Measurements from ENCODE around the gene SELPLG. TPM values are rescaled to one million over a fixed set of nuclear protein-coding genes. Genes with fewer than 3 reads are reported as not detected.
"Not testable (repeated sequence)": the region's sequence is repeated elsewhere in the genome, so short reads cannot be mapped to it uniquely, and the experiment has no call there.

The SELPLG gene
- total RNA-seq, 1 donor from 2014 or later = 51.9 TPM

DNA sequence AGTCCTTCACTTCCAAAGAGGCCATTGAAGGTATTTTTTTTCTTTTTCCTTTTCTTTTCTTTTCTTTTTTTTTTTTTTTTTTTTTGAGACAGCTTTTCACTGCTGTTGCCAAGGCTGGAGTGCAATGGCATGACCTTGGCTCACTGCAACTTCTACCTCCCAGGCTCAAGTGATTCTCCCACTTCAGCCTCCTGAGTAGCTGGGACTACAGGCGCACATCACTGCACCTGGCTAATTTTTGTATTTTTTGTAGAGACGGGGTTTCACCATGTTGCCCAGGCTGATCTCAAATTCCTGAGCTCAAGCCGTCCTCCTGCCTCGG, 14.8 kb downstream of the SELPLG start:
- Mint-ChIP-seq H3K36me3 (ENCODE audit: low read depth) (peaks cover 54% of the 10 kb centered on the region), H3K4me1 (ENCODE audit: low read depth) (peaks cover 58% of the 10 kb centered on the region), H3K9me3 (peaks cover 15% of the 10 kb centered on the region)
- H3K27ac Mint-ChIP-seq; H3K4me3 Mint-ChIP-seq; H3K27me3 Mint-ChIP-seq (ENCODE audit: insufficient read depth); DNase-seq (ENCODE audit: low spot score): not testable (repeated sequence)
- intact Hi-C loops (cut with micrococcal nuclease) = loop anchor here (1.0 to 5.0 kb wide), 6 partner anchors 10 to 478 kb away; partner anchors contain the start of genes CORO1C, FICD and UNG

DNA sequence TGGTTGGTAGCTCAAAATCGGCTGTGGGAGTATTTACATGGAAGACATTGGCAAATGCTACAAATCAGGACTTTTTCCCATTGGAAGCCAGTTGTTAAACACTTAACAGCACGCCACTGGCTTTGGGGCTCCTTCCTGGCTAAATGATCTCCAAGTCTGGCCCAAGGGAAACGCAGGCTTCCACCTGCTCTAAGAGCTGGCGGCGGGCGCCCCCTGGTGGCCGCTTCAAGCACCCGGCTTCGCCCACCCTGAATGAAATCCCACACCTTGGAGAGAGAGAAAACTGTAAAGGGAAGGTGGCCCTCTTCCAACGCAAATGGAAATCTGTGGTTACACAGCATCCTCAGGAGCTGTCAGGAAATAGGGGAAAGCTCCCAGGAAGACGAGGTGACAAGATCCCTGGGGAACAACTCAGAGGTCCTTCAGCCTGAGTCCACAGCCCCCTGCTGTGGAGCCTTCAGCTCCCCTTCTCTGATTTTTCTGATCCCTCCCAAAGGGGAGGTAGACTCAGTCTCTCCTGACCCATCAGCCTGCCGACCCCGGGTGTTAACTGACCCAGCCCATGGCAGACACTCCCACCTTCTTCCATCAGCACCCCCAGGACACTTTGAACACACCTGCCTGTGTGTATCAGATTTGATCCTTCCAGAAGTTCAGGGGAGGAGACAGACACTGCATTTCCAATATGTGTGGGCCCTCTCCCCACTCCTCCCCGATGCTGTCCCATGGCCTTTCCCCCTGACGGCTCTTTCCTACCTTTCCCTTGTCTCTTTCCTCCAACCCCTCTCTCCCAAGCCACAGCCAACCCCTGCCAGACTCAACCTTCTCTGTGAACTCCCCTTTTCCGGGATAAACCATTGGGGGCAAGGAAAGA, 15.4 kb downstream of the SELPLG start:
- peak; percentile 69 for DNase-seq (ENCODE audit: low spot score)
- Mint-ChIP-seq H3K4me3 (no peak overlapping the region), H3K4me1 (ENCODE audit: low read depth) (peaks cover 57% of the 10 kb centered on the region), H3K27ac (peak overlapping the region; percentile 57), H3K36me3 (ENCODE audit: low read depth) (peaks cover 48% of the 10 kb centered on the region), H3K9me3 (peaks cover 15% of the 10 kb centered on the region), H3K27me3 (ENCODE audit: insufficient read depth) (peaks cover 2% of the 10 kb centered on the region)
- intact Hi-C loops (cut with micrococcal nuclease) = loop anchor here (1.0 to 5.0 kb wide), 6 partner anchors 11 to 479 kb away; partner anchors contain the start of genes CORO1C, FICD and UNG

DNA sequence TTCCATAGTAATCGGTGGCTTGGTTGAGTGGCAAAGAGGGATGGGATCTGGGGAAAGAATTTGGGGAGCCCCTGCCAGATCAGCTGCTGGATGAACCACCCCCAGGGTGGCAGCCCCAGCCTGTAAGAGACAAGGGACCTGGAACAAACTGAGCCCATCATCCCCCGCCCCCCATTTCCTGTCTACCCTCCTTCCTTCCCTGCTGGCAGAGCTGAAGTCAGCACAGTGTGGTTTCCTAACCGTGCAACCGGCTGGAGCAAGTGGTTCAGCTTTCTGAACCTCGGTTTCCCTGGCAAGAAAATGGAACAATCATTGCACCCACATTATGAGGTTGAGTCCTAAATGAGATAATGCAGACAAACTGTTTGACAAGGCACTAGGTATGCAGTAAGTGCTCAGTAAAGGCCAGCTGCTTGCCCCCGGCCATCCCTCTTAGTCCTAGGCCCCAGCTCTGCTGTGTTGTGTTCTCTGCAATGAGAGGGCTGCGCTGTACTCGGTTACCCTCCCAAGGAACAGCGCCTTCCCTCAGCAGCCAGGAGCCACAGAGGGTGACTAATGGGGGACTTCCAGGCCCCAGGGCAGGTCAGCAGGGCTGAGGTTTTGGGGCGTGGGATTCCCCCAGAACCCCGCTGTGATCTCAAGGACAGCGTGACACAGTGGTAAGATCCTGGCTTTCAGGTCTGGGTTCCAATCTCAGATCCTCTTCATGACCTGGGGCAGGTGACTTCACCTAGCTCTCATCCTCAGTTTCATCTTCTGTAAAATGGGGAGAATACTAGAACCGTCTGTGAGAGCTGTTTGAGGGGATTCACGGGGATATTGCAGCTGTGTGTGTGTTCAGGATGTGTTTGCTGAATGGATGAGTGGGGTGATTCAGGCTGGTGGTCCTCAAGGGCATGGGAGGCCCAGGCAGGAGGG, 16.5 kb downstream of the SELPLG start:
- Mint-ChIP-seq H3K27ac (peak overlapping the region; percentile 97), H3K4me1 (ENCODE audit: low read depth) (peaks cover 59% of the 10 kb centered on the region), H3K36me3 (ENCODE audit: low read depth) (peaks cover 39% of the 10 kb centered on the region), H3K4me3 (peak overlapping the region; percentile 66), H3K9me3 (peaks cover 15% of the 10 kb centered on the region), H3K27me3 (ENCODE audit: insufficient read depth) (peaks cover 2% of the 10 kb centered on the region)
- peak; percentile 80 for DNase-seq (ENCODE audit: low spot score)
- intact Hi-C loops (cut with micrococcal nuclease) = loop anchor here (1.0 to 5.0 kb wide), 7 partner anchors 18 to 480 kb away; partner anchors contain the start of genes CORO1C and UNG

DNA sequence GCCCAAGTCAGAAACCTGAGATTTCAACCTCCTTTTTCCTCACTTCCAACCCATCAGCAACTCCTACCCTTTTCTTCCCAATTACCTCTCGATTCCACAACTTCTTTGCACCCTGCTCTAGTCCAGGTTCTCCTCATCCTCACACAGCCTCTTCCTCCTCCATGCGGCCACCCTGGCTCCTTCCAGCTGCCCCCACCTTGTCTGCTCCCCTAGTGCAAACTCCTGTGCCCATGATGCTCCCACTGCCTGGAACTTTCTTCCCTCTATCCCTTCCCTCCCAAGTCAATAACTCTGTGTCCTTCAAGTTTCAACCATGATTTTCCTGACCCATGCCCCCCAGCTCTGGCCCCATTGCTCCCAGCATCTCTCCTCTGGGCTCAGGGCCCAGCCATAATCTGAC, 17.3 kb downstream of the SELPLG start:
- intact Hi-C loops (cut with micrococcal nuclease) = loop anchor here (5.0 kb wide), 3 partner anchors 76 to 481 kb away; partner anchors contain the start of genes CORO1C and UNG
- Mint-ChIP-seq H3K36me3 (ENCODE audit: low read depth) (peaks cover 35% of the 10 kb centered on the region), H3K4me3 (peak overlapping the region; percentile 66)

DNA sequence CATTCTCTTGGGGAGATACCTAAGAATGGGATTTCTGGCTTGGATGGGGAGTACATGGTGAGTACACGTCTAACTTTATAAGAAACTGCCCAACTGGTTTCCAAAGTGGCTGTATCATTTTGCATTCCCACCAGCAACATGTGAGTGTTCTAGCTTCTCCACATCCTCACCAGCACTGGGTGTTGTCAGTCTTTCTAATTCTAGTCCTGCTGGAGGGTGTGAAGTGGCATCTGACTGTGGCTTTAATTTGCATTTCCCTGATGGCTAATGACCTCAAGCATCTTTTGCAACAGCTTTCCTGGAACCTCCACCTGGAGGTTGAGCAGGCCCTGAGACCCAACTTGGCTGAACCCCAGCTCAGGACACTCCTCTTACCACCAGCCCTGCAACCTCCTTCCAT, 17.8 kb downstream of the SELPLG start:
- Mint-ChIP-seq H3K4me3 (no peak overlapping the region), H3K4me1 (ENCODE audit: low read depth) (peaks cover 66% of the 10 kb centered on the region), H3K27ac (peak overlapping the region; percentile 97), H3K9me3 (peaks cover 15% of the 10 kb centered on the region), H3K36me3 (ENCODE audit: low read depth) (peaks cover 31% of the 10 kb centered on the region), H3K27me3 (ENCODE audit: insufficient read depth) (peaks cover 2% of the 10 kb centered on the region)
- no peak for DNase-seq (ENCODE audit: low spot score)
- intact Hi-C loops (cut with micrococcal nuclease) = loop anchor here (5.0 kb wide), 3 partner anchors 76 to 481 kb away; partner anchors contain the start of genes CORO1C and UNG

More for the DNA sequence above, 17.3 kb downstream of the SELPLG start:
- Mint-ChIP-seq H3K27me3 (ENCODE audit: insufficient read depth) (peaks cover 2% of the 10 kb centered on the region), H3K9me3 (peaks cover 15% of the 10 kb centered on the region), H3K27ac (peak overlapping the region; percentile 97), H3K4me1 (ENCODE audit: low read depth) (peaks cover 66% of the 10 kb centered on the region)
- DNase-seq (ENCODE audit: low spot score) = no peak

DNA sequence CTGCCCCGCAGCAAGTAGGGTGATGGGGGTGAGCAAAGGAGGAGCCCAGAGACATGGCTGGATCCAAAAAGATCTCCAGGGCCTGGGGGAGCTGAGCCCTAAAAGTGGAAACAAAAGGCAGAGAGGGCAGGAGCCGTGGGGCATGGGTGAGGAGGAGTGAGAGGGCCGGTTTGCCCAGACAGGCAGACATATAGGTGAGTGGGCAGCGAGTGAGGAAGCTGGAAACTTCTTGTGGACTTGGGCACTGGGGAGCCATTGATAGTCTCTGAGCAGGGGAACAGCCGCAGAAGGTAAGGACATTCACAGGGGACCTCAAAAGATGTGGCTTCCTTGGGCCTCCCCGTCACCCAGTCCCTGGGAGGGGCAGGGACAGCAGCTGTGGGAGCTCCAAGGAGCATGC, 19.1 kb downstream of the SELPLG start:
- peaks cover 28% of the 10 kb centered on the region for H3K36me3 Mint-ChIP-seq (ENCODE audit: low read depth)
- H3K27me3 Mint-ChIP-seq (ENCODE audit: insufficient read depth) = peaks cover 2% of the 10 kb centered on the region
- H3K9me3 Mint-ChIP-seq = peaks cover 15% of the 10 kb centered on the region
- peak overlapping the region; percentile 61 for H3K27ac Mint-ChIP-seq
- H3K4me1 Mint-ChIP-seq (ENCODE audit: low read depth) = peaks cover 61% of the 10 kb centered on the region
- H3K4me3 Mint-ChIP-seq = no peak overlapping the region
- intact Hi-C loops (cut with micrococcal nuclease) = loop anchor here (5.0 kb wide), 3 partner anchors 78 to 483 kb away; partner anchors contain the start of genes CORO1C and UNG
- no peak for DNase-seq (ENCODE audit: low spot score)

DNA sequence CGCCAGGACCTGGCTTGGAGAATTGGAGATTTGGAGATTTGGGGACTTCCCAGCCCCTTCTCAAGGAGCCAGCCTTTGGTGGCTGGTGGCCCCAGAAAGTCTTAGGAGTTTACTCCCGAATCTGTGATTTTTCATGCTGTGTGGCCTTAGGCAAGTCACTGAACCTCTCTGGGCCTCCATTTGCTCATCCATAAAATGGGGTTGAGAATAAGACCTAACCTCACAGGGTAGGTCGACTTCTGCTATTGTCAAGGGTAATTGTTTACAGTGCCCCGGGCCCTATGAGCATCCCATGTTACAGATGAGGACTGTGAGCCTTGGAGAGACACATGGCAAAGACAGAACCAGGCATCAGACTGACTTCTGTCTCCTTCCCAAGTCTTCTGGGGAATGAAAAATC, 19.7 kb downstream of the SELPLG start:
- no peak for DNase-seq (ENCODE audit: low spot score)
- Mint-ChIP-seq H3K9me3 (peaks cover 15% of the 10 kb centered on the region), H3K4me1 (ENCODE audit: low read depth) (peaks cover 57% of the 10 kb centered on the region), H3K27ac (peak overlapping the region; percentile 61), H3K36me3 (ENCODE audit: low read depth) (peaks cover 28% of the 10 kb centered on the region), H3K27me3 (ENCODE audit: insufficient read depth) (peaks cover 2% of the 10 kb centered on the region), H3K4me3 (no peak overlapping the region)
- intact Hi-C loops (cut with micrococcal nuclease) = no loop called here

DNA sequence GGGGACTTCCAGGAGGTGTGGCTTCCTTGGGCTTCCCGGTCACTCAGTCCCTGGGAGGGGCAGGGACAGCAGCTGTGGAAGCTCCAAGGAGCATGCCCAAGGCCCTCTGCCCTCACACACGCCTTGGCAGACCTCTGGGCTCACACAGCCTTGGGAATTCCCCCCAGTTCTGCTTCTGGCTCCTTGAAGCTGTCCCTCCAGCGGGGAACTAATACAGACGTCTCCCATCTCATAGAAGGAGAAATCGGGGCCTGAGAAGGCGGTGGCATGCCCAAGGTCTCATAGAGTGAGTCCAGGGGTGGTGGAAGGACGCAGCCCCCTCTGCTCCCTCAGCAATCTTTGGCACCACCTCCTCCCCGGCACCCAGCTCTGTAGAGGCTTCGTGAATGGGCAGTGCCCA, 20.1 kb downstream of the SELPLG start:
- H3K27me3 Mint-ChIP-seq (ENCODE audit: insufficient read depth) = peaks cover 2% of the 10 kb centered on the region
- peaks cover 27% of the 10 kb centered on the region for H3K36me3 Mint-ChIP-seq (ENCODE audit: low read depth)
- H3K4me1 Mint-ChIP-seq (ENCODE audit: low read depth) = peaks cover 53% of the 10 kb centered on the region
- intact Hi-C loops (cut with micrococcal nuclease) = no loop called here
- no peak overlapping the region for H3K27ac Mint-ChIP-seq
- no peak overlapping the region for H3K4me3 Mint-ChIP-seq
- no peak for DNase-seq (ENCODE audit: low spot score)
- H3K9me3 Mint-ChIP-seq = peaks cover 15% of the 10 kb centered on the region

DNA sequence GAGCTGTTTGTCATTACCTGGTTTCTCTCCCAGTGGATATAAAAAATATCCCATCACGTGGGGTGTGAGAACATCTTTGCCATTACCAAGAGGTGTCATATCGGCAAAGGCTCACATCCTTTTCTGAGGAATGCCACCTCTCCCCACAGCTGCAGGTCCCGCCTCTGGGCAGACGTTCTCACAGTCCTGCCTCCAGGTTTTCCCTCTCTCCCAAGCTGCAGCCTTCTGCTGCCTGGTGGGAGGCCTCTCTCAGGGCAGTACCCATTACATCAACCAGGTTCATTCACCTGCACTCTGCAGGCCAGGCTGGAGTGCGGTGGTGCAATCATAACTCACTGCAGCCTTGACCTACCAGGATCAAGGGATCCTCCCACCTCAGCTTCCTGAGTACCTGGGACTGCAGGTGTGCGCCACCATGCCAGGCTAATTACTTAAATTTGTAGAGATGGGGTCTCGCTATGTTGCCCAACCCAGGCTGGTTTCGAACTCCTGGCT, 20.9 kb downstream of the SELPLG start:
- no peak for DNase-seq (ENCODE audit: low spot score)
- H3K9me3 Mint-ChIP-seq = peaks cover 15% of the 10 kb centered on the region
- no peak overlapping the region for H3K4me3 Mint-ChIP-seq
- intact Hi-C loops (cut with micrococcal nuclease) = loop anchor here (1.0 kb wide), 1 partner anchor 190 kb away; no protein-coding TSS in a partner anchor
- H3K36me3 Mint-ChIP-seq (ENCODE audit: low read depth) = peaks cover 27% of the 10 kb centered on the region
- H3K27me3 Mint-ChIP-seq (ENCODE audit: insufficient read depth) = peaks cover 2% of the 10 kb centered on the region
- no peak overlapping the region for H3K27ac Mint-ChIP-seq
- H3K4me1 Mint-ChIP-seq (ENCODE audit: low read depth) = peaks cover 46% of the 10 kb centered on the region

DNA sequence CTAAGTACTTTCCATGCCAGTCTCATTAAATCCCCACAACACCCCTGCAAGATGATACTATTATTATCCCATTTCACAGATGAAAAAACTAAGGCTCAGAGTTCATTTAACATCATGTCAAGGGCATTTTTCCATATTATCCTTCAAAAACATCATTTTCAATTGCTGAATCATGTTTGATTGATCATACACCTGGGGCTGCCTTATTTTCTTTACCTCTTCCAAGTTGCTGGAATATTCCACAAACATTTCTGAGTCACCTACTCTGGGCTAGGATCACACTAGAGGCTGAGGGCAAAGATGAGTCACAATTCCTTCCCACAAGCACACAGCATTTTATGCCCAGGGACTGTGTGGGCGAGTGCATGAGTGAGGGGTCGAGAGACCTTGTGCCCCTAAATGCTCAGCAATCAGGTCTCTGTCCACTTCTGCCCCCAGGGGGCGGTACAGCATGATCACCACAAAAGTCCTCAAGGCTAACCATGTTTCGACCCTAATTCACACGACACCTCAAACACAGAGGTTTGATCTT, 21.7 kb downstream of the SELPLG start:
- intact Hi-C loops (cut with micrococcal nuclease) = loop anchor here (1.0 kb wide), 1 partner anchor 191 kb away; no protein-coding TSS in a partner anchor
- peaks cover 37% of the 10 kb centered on the region for H3K4me1 Mint-ChIP-seq (ENCODE audit: low read depth)
- no peak overlapping the region for H3K4me3 Mint-ChIP-seq
- peak; percentile 16 for DNase-seq (ENCODE audit: low spot score)
- peaks cover 2% of the 10 kb centered on the region for H3K27me3 Mint-ChIP-seq (ENCODE audit: insufficient read depth)
- peak overlapping the region; percentile 1 for H3K27ac Mint-ChIP-seq
- peaks cover 13% of the 10 kb centered on the region for H3K9me3 Mint-ChIP-seq
- peaks cover 22% of the 10 kb centered on the region for H3K36me3 Mint-ChIP-seq (ENCODE audit: low read depth)

DNA sequence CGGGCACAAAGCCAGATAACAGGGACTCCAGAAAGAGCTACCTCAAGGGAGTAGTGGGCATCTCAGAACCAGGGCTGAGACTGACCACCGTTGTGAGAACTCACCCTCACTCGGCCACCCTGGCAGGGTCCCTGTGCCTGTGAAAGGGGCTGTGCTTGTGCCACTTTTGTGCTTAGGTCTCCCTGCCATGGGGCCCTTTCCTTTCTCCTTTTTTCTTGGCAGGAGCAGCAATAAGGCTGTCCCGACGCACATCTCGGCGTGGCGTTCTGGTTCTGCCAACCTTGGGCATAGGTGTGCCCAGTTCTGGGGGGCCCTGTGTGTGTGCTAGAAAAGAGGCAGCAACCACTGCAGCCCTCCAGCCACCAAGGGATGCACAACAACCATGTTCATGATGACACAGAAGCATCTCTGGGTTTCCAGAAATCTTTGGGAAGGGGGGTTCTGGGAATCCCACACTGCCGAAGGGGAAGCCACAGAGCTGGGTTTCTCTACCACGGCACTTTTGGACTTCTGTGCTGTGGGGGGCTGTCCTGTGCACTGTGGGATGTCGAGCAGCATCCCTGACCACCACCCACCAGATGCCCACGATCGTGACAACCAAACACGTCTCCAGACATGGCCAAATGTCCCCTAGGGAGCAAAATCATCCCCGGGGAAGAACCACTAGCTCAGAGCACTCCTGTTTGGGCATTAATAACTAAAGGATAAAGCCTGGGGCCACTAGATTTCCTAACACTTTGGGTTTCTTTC, 22.7 kb downstream of the SELPLG start:
- Mint-ChIP-seq H3K36me3 (ENCODE audit: low read depth) (peaks cover 12% of the 10 kb centered on the region), H3K27me3 (ENCODE audit: insufficient read depth) (peaks cover 3% of the 10 kb centered on the region), H3K4me3 (no peak overlapping the region), H3K9me3 (peaks cover 4% of the 10 kb centered on the region), H3K4me1 (ENCODE audit: low read depth) (peaks cover 28% of the 10 kb centered on the region), H3K27ac (no peak overlapping the region)
- DNase-seq (ENCODE audit: low spot score) = no peak
- intact Hi-C loops (cut with micrococcal nuclease) = no loop called here
